DMS 273 (cell line): ENCODE measurements around the gene SNTA1.
"Not testable (repeated sequence)": the region's sequence is repeated elsewhere in the genome, so short reads cannot be mapped to it uniquely, and the experiment has no call there.

Source experiments
- DNase-seq: peaks from one replicate; lab custom pipeline; 2025; ENCODE audit not compliant: unreplicated experiment; lab: John Stamatoyannopoulos, UW

The SNTA1 gene

GRCh38 chr20:33400812-33401183 lies 42.8 kb downstream of the SNTA1 start:
- peak; percentile 58 for DNase-seq

DNA sequence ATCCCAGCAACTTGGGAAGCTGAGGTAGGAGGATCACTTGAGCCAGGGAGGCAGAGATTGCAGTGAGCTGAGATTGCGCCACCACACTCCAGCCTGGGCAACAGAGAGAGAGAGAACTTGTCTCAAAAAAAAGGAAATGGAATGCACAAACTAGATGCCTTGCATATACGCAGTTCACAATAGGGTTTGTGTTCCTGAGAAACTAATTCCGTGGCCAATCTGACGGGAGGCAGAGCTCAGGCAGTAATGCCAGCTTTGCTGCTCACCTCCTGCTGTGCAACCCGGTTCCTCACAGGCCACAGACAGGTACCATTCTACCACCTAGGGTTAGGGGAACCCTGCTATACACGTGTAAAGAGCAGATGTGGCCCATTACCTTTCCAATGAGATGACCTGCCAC lies 43.6 kb downstream of the SNTA1 start:
- DNase-seq = no peak

GRCh38 chr20:33394718-33395117 lies 48.8 kb downstream of the SNTA1 start:
- DNase-seq = no peak

- no peak for DNase-seq
Observed at GRCh38 chr20:33393609-33394008, 50.0 kb downstream of the SNTA1 start.

DNA sequence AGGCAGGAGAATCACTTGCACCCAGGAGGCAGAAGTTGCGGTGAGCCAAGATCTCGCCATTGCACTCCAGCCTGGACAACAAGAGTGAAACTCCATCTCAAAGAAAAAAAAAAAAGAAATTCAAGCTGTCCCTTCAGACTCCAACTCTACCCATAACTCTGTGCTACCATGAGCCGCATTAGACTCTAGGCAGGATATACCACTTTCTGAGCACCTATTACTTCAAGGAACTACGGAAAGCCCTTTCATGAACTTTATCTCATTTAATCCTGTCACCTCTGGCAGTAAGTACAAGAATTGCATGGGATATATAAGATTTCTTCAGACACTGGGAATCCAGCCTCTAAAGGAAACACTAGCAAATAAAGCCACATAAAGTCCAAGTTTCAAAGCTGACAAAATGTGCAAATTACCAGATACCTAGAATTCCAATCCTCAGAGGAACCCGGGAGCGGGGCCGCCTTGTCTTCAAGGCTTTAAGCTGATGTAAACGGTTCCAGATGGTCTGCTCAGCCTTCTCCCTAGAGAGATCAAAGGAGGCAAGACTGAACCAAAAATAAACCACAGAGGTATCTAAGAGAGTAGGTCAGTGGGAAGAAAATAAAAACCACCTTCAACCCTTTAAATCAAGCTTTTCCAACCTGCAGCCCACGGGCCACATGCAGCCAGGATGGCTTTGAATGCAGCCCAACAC lies 51.7 kb downstream of the SNTA1 start:
- DNase-seq = peak; percentile 83

- not testable (repeated sequence) for DNase-seq
Observed at GRCh38 chr20:33389326-33389725, 54.2 kb downstream of the SNTA1 start.

GRCh38 chr20:33388268-33388667 lies 55.3 kb downstream of the SNTA1 start:
- DNase-seq = no peak

GRCh38 chr20:33387177-33387576 lies 56.4 kb downstream of the SNTA1 start:
- no peak for DNase-seq

- DNase-seq = no peak
Observed at GRCh38 chr20:33386673-33387072, 56.9 kb downstream of the SNTA1 start.

DNA sequence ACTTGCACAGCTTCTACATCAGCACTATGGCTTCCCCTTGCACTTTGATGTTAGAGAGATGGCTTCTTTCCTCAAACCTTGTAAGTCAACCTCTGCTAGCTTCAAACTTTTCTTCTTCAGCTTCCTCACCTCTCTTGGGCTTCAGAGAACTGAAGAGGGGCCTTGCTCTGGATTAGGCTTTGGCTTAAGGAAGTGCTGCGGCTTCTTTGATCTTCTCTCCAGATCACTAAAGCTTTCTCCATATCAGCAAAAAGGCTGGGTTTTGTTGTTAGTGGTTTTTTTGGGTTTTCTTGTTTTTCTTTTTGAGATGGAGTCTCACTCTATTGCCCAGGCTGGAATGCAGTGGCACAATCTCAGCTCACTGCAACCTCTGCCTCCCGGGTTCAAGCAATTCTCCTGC lies 66.2 kb downstream of the SNTA1 start:
- DNase-seq = no peak

DNA sequence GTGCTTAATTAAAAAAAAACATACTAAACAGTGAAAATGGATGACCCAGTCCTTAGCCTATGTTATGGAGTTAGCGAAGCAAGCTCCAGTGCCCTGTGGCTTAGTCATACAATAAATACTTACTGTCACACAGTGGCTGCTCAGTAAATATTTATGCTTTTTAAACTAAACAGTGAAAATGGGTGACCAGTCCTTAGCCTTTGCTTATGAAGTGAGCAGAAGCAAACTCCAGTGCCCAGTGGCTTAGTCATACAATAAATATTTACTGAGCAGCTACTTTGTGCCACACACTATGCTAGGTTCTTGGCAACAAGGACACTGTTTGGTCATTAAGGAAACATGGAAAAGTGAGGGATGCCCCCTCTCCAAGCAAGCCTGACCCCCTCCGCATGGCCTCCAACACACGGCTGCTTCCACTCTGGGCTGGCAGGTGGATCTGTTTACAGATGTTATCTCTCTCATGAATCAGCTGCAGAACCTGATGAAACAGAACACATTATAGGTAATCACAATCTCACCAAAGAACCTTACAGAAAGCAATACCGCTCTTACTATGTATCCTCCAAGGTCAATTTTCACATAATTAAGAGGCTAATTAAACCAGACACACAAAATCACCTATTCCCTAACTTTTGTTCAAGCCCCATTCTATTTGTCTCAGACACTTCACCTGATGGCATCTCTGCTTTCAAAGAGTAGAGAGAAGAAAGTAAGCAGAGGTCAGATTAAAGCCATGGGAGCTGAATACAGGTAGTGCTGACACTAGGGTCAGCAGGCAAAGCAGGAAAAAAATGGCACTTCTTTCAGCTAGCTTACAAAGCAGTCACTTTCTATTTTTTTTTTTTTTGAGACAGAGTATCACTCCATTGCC lies 69.6 kb downstream of the SNTA1 start:
- DNase-seq = no peak

GRCh38 chr20:33372993-33373441 lies 70.5 kb downstream of the SNTA1 start:
- DNase-seq = no peak

- no peak for DNase-seq
Observed at GRCh38 chr20:33370291-33370690, 73.3 kb downstream of the SNTA1 start.

DNA sequence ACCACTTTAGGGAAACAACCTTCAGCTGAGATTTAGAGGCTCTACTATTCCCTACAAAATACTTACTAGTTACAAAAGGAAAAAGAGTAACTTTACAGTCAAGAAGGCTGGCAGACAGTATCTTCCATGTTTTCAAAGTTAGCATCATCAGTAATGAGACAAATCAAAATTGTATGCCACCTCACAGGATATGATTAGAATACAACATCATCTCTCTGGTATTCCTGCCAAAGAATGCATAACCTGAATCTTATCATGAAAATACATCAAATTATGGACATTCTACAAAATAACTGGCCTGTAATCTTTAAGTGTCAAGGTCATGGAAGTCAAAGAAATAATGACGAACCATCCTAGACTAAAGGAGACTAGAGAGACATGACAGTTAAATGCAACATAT lies 80.7 kb downstream of the SNTA1 start:
- no peak for DNase-seq

DNA sequence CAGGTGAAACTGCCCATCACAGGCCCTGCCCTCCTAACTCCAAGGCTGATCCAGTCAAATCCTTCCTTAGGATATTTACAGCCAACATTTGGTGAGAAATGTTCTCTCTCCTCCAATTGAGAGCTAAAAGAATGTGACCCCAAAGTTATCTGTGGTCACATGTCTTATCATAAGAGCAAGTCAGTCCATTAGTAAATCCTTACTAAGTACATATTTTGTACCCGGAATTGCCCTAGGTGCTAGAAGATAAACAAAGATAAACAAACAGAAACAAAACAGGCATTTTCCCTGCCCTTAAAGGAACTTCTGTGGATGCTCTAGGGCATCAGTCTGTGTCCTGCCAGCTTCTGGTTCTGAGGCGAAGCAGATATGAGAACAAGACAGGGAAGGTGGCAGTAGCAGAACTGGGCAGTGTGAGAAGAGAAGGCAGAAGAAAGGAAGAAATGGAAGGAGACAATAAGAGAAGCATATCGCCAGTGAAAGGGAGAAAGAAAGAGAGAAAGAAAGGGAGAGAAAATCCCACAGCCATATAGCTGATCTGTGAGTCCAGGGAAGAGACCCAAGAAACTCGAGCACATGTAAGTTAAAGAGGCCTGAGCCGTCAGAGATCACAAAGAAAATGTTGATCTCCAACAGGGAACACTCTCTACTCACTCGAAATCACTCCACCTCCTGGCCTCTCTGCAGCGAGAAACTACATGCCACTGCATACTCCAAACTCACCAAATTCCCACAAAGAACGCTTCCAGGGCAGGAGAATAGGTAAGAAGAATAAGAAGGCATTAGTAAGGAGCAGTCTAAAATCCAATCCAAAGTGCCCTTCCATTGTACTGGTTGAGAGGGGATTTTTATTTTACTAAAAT lies 83.9 kb downstream of the SNTA1 start:
- no peak for DNase-seq
